Measurements from ENCODE around the gene SLC12A6.

SLC12A6 gene

DNA sequence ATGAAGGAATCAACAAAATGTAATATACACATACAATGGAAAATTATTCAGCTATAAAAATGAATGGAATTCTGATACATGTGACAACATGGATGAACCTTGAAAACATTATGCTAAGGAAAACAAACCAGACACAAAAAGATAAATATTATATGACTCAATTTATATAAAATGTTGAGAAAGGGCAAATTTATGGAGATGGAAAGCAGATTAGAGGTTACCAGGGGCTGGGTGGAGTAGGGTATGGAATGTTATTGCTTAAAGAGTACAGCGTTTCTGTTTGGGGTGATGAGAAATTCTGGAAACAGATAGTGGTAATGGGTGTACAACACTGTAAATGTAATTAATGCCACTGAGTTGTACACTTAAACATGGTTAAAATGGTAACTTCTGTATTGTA is 61.9 kb downstream of the SLC12A6 start:
- Mint-ChIP-seq H3K4me3 (no peak overlapping the region), H3K27me3 (no peaks in the 10 kb centered on the region), H3K36me3 (ENCODE audit: low read depth) (peaks cover 27% of the 10 kb centered on the region), H3K27ac (no peak overlapping the region), H3K4me1 (ENCODE audit: low read depth) (no peaks in the 10 kb centered on the region), H3K9me3 (no peaks in the 10 kb centered on the region)

DNA sequence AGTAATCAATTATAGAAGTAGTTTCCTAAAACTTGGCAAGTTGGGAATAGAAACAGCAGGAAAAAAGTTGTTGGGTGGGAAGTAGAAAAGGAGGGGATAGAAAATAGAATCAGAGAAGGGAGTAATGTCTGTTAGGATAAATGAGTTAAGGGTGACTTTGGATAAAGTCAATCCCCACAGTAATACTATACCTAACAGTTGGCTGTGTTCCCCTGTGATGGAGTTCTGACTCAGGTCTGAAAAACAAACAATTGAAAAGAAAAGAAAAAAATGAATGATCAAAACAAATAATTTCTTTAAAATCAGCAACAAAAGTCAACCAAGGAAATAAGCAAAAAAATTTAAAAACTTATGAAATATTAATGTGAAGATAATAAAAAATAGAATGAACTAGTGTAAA is 62.4 kb downstream of the SLC12A6 start:
- Mint-ChIP-seq H3K4me3 (no peak overlapping the region), H3K36me3 (ENCODE audit: low read depth) (peaks cover 30% of the 10 kb centered on the region), H3K27me3 (no peaks in the 10 kb centered on the region), H3K4me1 (ENCODE audit: low read depth) (no peaks in the 10 kb centered on the region), H3K27ac (no peak overlapping the region), H3K9me3 (no peaks in the 10 kb centered on the region)

DNA sequence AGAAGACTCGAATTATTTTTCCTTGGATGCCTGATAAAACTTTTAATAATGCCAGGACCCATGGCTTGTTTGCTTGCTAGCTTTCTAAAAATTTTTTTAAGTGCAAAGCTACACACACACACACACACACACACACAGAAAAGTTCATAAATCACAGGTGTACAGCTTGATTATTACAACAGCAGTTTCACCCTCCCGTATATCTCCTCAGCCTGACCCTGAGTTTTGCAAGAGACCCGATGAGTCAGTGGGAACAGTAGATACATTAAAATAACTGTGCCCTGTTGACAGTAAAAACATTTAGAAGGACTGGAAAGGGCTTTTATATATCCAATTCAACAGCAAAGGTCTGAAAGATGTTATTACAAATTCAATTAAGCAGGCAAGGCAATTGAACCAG is 66.1 kb downstream of the SLC12A6 start:
- Mint-ChIP-seq H3K9me3 (no peaks in the 10 kb centered on the region), H3K4me1 (ENCODE audit: low read depth) (peaks cover 7% of the 10 kb centered on the region), H3K27ac (peak overlapping the region; percentile 31), H3K36me3 (ENCODE audit: low read depth) (peaks cover 39% of the 10 kb centered on the region), H3K4me3 (no peak overlapping the region), H3K27me3 (no peaks in the 10 kb centered on the region)

DNA sequence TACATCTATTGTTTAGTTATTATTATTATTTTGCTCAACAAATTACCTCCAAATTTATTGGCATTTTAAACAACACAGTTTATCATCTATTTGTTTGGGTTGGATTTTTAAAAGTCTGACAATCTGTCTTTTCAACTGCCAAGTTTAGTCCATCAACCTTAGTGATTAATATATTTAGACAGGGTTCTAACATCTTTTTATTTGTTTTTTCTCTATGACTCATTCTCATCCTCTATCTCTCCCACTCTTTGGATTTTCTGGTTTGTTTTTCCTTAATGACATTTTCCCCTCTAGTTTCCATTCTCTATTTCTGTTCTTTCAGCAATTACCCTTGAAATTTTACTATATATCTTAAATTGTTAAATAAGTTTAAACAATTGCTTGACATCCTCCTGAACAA is 70.8 kb downstream of the SLC12A6 start:
- no peak overlapping the region for H3K27ac Mint-ChIP-seq
- peaks cover 12% of the 10 kb centered on the region for H3K4me1 Mint-ChIP-seq (ENCODE audit: low read depth)
- peaks cover 27% of the 10 kb centered on the region for H3K36me3 Mint-ChIP-seq (ENCODE audit: low read depth)
- no peaks in the 10 kb centered on the region for H3K27me3 Mint-ChIP-seq
- no peaks in the 10 kb centered on the region for H3K9me3 Mint-ChIP-seq
- no peak overlapping the region for H3K4me3 Mint-ChIP-seq

DNA sequence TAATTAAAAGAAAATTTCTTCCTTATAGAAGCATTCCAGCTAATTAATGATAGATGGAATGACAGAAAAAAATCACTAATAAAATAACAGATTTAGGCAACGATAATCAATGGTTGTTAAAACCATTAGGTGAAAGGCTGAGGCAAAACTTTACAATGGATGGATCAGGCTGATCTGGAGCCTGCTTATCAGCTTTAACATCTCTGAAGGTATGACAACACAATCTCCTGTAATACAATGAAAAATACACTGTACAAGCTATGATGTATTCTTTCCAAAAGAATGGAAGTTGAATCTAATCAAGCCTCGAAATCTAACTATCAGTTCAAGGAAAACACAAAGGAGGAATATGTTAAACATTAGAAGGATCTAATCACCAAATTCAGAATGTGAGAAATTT is 73.5 kb downstream of the SLC12A6 start:
- peaks cover 12% of the 10 kb centered on the region for H3K4me1 Mint-ChIP-seq (ENCODE audit: low read depth)
- no peaks in the 10 kb centered on the region for H3K27me3 Mint-ChIP-seq
- peaks cover 9% of the 10 kb centered on the region for H3K36me3 Mint-ChIP-seq (ENCODE audit: low read depth)
- H3K4me3 Mint-ChIP-seq: no peak overlapping the region
- no peaks in the 10 kb centered on the region for H3K9me3 Mint-ChIP-seq
- no peak overlapping the region for H3K27ac Mint-ChIP-seq

DNA sequence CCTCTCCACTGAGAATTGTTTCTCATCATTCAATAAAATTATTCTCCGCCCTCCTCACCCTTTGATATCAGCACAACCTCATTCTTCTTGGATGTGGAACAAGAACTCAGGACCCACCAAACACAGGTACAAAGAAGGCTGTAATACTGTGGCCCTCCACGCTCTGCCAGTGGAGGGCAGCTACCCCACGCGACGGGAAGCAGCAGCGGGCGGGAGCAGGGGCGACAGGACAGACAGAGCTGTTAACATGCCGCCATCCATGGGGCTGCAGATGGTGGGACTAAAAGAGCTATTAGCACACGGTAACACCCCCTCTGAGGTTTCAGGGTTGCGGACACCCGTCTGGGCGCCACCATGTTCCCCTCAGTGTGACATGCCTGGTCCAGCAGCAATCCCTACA is 75.2 kb downstream of the SLC12A6 start:
- Mint-ChIP-seq H3K4me3 (no peak overlapping the region), H3K27ac (peak overlapping the region; percentile 53), H3K36me3 (ENCODE audit: low read depth) (peaks cover 10% of the 10 kb centered on the region), H3K27me3 (no peaks in the 10 kb centered on the region), H3K9me3 (no peaks in the 10 kb centered on the region), H3K4me1 (ENCODE audit: low read depth) (peaks cover 11% of the 10 kb centered on the region)

DNA sequence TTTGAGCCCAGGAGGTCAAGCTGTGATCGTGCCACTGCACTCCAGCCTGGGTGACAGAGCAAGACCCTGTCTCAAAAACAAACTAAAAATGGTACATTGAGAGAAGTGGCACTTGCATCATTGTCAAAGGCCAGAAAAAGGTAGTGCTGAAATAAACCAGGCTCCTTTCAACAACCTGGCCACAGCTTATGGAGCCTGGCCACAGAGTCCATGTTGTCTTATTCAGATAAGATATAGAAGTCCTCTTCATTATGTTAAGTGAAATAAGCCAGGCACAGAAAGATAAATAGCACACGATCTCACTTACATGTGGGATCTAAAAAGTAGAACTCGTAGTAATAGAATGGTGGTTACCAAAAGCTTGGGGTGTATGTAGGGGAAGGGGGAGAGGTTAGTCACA is 78.0 kb downstream of the SLC12A6 start:
- Mint-ChIP-seq H3K4me1 (ENCODE audit: low read depth) (peaks cover 5% of the 10 kb centered on the region), H3K36me3 (ENCODE audit: low read depth) (peaks cover 21% of the 10 kb centered on the region), H3K4me3 (no peak overlapping the region), H3K9me3 (no peaks in the 10 kb centered on the region), H3K27me3 (no peaks in the 10 kb centered on the region), H3K27ac (peak overlapping the region; percentile 42)

DNA sequence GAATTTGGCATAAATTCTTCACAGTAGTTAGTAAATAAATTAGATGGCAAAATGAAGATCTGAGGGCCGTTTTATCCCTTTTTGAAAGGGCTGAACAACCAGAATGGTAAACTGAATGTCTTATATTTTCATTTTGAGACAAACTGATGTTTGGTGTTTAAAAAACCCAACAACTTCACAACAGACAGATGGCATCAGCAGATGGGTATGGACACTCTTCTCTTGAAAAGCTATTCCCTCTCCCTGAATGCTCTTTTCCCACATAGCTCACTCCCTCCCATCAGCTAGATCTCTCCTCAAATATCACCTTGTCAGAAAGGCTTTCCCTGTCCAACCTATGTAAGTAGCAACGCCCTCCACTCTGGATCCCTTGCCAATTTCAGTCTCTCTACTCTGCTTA is 79.4 kb downstream of the SLC12A6 start:
- Mint-ChIP-seq H3K27me3 (no peaks in the 10 kb centered on the region), H3K27ac (no peak overlapping the region), H3K36me3 (ENCODE audit: low read depth) (peaks cover 29% of the 10 kb centered on the region), H3K9me3 (no peaks in the 10 kb centered on the region), H3K4me1 (ENCODE audit: low read depth) (no peaks in the 10 kb centered on the region), H3K4me3 (no peak overlapping the region)

DNA sequence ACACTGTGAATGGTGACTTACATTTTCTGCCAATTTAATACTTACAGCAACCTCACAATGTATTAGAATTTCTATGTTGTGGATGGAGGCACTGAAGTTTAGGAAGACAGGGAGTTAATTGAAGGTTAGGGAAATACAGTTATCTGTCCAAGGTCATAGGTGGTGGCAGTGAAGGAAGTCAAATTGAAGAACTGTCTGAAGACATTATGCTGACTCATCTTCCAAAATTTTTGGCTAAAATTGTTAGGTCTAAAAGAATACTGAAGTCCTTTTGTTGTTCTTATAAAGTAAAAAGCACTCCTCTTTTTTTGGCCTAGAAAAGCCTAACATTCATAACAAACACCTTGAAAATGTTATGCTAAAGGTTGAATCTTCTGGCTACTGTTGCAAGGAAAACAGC is 85.0 kb downstream of the SLC12A6 start:
- Mint-ChIP-seq H3K4me3 (no peak overlapping the region), H3K4me1 (ENCODE audit: low read depth) (no peaks in the 10 kb centered on the region), H3K27ac (peak overlapping the region; percentile 9), H3K9me3 (no peaks in the 10 kb centered on the region), H3K27me3 (no peaks in the 10 kb centered on the region), H3K36me3 (ENCODE audit: low read depth) (peaks cover 62% of the 10 kb centered on the region)

DNA sequence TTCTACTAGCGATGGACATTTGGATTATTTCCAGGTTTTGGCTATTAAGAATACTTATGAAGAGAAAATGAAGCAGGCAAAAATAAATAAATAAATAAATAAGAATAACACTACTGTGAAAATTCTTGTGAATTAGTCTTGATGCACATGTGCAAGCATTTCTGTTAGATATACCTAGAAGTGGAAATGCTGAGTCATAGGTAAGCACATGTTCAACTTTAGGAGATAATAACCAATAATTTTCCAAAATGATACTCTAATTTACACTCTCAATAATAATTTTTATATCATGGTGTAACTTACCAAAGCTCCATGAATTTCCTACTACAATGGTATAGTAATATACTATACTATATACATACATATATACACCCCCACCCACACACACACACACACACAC is 89.4 kb downstream of the SLC12A6 start:
- H3K9me3 Mint-ChIP-seq: no peaks in the 10 kb centered on the region
- no peaks in the 10 kb centered on the region for H3K27me3 Mint-ChIP-seq
- H3K4me1 Mint-ChIP-seq (ENCODE audit: low read depth): no peaks in the 10 kb centered on the region
- H3K36me3 Mint-ChIP-seq (ENCODE audit: low read depth): peaks cover 53% of the 10 kb centered on the region
- H3K27ac Mint-ChIP-seq: peak overlapping the region; percentile 32
- no peak overlapping the region for H3K4me3 Mint-ChIP-seq

DNA sequence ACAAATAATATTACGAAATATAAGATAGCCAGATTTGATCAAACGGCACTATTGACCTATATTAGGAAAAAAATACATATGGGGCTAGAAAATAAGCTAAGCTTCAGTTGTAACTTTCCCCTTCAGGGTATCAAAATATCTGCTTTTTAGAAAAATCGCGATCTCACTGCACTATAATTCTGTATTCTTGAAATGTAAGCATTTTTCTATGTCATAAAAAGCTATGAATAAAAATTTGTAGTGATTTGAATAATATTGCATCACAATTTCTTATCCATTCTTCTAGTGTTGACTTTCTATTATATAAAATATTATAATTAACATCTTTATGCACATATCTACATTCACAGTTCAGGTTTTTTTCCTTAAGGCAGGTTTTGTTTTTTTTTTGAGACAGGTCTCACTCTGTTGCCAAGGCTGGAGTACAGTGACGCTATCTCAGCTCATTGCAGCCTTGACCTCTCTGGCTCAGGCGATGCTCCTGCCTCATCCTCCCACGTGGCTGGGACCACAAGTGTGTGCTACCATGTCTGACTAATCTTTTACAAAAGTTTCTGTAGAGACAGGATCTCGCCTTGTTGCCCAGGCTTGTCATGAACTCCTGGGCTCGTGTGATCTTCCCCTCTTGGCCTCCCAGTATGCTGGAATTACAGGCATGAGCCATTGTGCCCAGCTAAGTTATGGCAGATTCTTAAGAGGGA is 91.2 kb downstream of the SLC12A6 start:
- no peak overlapping the region for H3K27ac Mint-ChIP-seq
- H3K36me3 Mint-ChIP-seq (ENCODE audit: low read depth): peaks cover 45% of the 10 kb centered on the region
- no peaks in the 10 kb centered on the region for H3K9me3 Mint-ChIP-seq

DNA sequence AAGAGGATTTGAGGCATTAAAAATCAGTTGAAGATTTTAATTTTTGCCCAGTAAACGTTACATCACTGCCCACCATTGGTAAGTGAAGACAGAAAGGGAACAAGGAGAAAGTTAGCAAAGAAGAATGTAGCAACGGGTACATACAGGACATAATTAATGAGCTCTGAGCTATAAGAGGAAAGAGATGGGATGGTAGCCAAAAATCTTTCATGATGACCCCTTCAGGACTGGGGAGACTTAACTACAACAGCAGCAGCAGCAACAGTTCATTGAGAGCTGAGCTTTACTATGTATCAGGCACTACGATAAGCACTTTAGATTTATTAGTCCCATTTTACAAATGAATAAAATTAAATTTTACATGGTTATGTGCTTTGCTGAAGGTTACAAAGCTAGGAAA is 94.4 kb downstream of the SLC12A6 start:
- Mint-ChIP-seq H3K36me3 (ENCODE audit: low read depth) (peaks cover 41% of the 10 kb centered on the region), H3K27me3 (no peaks in the 10 kb centered on the region), H3K9me3 (no peaks in the 10 kb centered on the region), H3K27ac (no peak overlapping the region), H3K4me1 (ENCODE audit: low read depth) (peaks cover 25% of the 10 kb centered on the region), H3K4me3 (no peak overlapping the region)

More for the DNA sequence above, 91.2 kb downstream of the SLC12A6 start:
- Mint-ChIP-seq H3K27me3 (no peaks in the 10 kb centered on the region), H3K4me3 (no peak overlapping the region), H3K4me1 (ENCODE audit: low read depth) (no peaks in the 10 kb centered on the region)

DNA sequence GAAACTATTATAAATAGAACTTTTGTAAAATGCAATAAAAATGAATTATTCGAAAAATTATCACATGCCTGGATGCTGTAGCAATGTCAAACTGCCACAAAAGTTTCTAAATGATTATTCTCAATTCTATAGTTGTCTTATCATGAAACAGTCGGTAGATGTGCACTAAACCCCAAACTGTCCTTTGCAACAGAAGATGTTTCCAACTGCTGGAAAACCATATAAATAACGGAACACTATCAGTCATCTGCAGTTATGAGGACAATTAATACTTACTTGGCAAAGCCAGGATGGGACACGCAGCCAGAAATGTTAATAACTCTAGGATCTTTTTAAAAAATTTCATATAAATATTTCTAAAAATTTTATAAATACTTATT is 95.3 kb downstream of the SLC12A6 start:
- Mint-ChIP-seq H3K9me3 (no peaks in the 10 kb centered on the region), H3K27ac (no peak overlapping the region), H3K4me1 (ENCODE audit: low read depth) (peaks cover 25% of the 10 kb centered on the region)

DNA sequence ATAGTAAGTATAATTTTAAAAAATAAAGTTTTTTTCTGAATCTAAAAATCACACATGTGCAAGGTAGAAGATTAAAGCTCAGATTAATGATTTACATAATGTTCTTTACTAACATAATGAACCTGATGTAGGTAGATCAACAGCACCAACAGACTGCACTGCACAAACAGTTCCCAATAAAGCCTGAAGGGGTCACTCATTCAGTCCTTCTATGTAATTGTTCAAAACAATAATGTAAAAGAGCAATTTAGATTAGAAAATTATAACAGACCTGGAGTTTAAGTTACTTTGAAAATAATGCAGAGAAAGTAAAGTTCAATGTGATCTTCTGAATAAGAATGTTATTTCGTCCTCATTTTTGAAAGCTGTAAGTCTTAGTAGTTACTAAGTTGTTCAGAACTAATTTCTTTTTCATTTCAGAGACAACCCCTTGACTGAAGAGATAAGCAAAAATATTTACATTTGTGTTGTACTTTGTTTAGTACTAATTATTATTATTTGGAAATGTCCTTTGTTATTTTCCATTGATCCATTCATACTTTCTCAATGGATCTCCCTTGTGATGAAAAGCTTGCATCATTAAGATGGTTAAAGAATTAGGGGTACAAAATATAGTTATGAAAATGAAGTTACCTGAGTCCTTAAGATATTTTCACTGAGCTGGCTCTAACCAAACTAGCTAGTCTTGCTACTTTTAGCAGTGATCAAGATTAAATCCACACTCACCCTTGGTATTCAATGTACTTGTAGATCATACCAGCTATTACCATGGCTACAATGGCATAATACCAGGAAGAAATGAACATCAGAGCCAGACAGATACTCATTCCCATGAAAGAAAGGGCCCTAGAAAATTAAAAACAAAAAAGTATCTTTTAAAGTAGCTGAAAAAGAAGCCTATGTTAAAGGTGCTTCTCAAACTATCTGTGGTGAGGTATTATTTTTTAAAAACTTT is 95.9 kb downstream of the SLC12A6 start:
- H3K36me3 Mint-ChIP-seq (ENCODE audit: low read depth): peaks cover 45% of the 10 kb centered on the region
- H3K4me1 Mint-ChIP-seq (ENCODE audit: low read depth): peaks cover 25% of the 10 kb centered on the region
- H3K27ac Mint-ChIP-seq: no peak overlapping the region
- no peaks in the 10 kb centered on the region for H3K9me3 Mint-ChIP-seq
- no peaks in the 10 kb centered on the region for H3K27me3 Mint-ChIP-seq
- H3K4me3 Mint-ChIP-seq: no peak overlapping the region

More for the DNA sequence above, 95.3 kb downstream of the SLC12A6 start:
- peaks cover 43% of the 10 kb centered on the region for H3K36me3 Mint-ChIP-seq (ENCODE audit: low read depth)
- no peak overlapping the region for H3K4me3 Mint-ChIP-seq
- no peaks in the 10 kb centered on the region for H3K27me3 Mint-ChIP-seq

DNA sequence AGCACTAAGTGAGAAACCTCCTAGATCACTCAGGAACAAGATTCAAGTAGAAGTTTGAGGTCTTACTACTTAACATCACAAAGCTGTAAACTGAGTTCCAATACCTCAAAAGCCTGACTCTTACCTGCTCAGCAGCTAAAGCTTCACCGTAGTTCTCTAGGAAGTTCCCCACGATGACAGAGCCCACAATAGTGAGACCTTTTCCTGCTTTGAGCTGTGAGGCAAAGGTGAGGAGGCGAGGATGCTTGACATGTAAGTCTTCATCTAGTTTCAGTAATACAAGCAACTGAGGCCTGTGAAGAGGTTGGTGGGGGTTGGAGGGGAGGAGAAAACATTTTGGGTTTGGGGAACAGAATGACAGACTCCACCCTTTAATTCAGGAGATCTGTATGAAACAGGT is 97.0 kb downstream of the SLC12A6 start:
- Mint-ChIP-seq H3K4me1 (ENCODE audit: low read depth) (peaks cover 25% of the 10 kb centered on the region), H3K4me3 (no peak overlapping the region), H3K27me3 (no peaks in the 10 kb centered on the region), H3K36me3 (ENCODE audit: low read depth) (peaks cover 49% of the 10 kb centered on the region), H3K9me3 (no peaks in the 10 kb centered on the region), H3K27ac (peak overlapping the region; percentile 69)
